Iris pigment epithelial cell (primary cell): Measurements from ENCODE around the gene KCNMA1.

ENCODE experiments used
- DNase-seq: peaks from one replicate; pipeline ENCODE4 v3.0.0-alpha.2; 2011; ENCODE audit warnings: low read depth

KCNMA1 gene

GRCh38 chr10:77240706-77241349 lies 396.8 kb downstream of the KCNMA1 start:
- no peak for DNase-seq

DNA sequence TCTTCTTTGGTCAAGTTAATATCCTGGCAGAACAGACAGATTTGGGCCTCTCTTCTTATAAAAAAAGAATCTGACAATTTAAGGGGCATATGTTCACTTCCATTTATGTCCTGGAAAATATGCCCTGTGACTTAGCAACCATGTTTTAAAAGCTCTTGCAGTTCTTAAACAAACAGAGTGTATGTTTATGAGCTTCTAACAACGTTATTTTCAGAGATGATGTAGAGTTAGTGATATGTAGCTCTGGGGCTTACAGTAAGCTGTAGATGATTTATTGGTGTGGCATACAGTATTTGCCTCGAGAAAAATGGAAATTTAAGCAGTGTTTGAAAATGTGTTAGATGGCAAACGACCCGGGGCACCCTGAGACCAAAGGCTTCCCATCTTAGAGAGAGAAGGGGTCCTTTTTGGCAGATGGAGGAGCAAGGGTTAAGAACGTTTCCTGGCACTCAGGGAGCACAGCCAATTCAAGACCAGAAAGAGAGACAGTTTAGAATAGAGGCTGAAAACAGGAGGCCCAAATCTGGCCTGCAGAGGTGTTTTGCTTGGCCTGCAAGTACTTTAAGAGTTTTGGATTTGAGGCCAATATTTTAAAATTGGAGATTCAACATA lies 397.5 kb downstream of the KCNMA1 start:
- DNase-seq = no peak

DNA sequence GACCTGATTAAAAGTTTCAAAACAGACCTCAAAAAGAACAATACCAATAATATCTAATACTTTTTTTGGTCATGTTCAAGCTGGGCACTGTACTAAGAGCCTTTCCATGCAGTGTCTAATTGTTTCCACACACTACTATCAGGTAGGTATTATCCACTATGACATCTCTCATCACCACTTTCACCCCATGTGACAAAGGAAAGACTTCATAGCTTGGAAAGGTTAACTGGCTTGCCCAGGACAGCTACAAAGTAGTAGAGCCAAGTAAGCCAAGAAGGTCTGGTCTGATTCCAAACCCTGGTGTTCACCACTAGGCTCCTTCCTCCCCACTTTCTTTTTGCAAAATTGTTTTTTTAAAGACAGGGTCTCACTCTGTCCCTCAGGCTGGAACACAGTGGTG lies 400.5 kb downstream of the KCNMA1 start:
- no peak for DNase-seq

- DNase-seq = peak; percentile 80
Observed at GRCh38 chr10:77236700-77237099, 400.9 kb downstream of the KCNMA1 start.

DNA sequence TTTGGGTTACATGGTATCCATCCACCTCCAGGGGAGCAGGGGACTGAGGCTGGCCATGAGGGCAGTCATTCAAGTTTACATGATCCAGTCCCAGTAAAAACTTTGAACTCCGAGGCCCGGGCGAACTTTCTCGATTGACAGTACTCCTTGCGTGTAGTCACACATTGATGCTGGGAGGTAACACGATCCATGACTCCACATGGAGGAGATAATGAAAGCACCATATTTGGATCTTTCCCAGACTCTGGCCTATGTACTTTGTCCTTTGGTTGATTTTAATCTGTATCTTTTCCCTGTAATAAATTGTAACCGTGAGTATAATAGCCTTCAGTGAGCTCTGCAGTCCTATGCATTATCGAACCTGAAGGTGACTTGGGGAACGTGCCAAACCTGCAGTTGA lies 401.6 kb downstream of the KCNMA1 start:
- no peak for DNase-seq

DNA sequence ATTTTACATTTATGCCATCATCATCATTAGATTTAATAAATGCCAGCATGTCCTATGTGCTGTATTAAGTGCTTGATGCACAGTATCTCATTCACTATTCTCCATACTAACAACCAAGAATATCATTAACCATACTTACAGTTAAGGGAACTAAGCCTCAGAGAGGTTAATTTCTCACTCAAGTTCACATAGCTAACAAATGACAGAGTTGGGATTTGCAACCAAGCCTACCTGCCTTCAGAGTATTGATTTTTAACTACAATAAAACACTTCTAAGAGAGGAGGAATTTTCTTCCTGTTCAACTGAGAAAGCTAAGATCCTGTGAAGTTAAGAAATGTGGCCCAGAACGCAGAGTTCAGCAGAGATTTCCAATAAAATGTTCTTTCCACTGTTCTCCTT lies 403.0 kb downstream of the KCNMA1 start:
- no peak for DNase-seq

- DNase-seq = no peak
Observed at GRCh38 chr10:77233466-77233865, 404.1 kb downstream of the KCNMA1 start.

DNA sequence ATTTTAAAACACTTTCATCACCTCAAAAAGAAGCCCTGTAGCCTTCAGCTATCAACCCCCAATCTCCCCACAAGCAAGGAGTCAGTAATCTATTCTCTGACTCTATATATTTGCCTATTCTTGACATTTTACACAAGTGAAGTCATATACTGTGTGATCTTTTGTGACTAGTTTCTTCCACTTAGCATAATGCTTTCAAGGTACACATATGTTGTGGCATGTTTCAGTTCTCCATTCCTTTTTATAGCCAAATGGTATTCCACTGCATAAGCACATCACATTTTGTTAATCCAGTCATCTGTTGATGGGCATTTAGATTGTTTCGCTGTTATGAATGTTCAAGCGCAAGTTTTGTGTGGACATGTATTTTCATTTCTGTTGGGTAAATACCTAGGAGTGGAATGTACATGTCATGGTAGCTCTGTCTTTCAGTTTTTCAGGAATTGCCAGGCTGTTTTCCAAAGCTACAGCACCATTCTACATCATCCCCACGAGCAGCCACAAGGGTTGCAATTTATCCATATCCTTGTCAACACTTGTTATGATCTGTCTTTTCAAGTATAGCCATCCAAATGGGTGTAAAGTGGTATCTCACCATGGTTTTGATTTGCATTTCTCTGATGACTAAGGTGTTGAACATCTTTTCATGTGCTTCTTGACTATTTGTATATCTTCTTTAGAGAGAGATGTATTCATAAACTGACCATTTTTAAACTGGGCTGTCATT lies 405.6 kb downstream of the KCNMA1 start:
- no peak for DNase-seq

DNA sequence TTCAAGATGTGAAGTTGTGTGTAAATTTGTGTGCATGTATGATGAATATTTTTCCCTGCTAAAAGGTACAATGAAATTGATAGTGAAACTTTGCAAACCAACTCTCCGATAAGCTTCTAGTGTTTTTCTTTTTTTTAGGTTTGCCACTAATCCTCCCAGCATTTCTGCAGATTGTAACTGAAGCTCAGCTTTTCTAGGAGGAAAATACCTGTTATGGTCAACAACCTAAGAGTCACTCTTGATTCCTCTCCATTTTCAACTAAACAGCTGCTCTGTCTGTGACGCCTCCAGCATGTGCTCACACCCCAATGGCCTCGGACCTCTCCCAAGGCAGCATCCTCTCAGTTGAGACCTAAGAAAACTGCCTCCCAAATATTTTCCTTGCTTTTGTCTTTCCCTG lies 406.2 kb downstream of the KCNMA1 start:
- DNase-seq = no peak

GRCh38 chr10:77230194-77230593 lies 407.4 kb downstream of the KCNMA1 start:
- peak; percentile 73 for DNase-seq

- DNase-seq = peak; percentile 25
Observed at GRCh38 chr10:77229704-77230103, 407.9 kb downstream of the KCNMA1 start.

GRCh38 chr10:77228559-77228958 lies 409.0 kb downstream of the KCNMA1 start:
- no peak for DNase-seq

DNA sequence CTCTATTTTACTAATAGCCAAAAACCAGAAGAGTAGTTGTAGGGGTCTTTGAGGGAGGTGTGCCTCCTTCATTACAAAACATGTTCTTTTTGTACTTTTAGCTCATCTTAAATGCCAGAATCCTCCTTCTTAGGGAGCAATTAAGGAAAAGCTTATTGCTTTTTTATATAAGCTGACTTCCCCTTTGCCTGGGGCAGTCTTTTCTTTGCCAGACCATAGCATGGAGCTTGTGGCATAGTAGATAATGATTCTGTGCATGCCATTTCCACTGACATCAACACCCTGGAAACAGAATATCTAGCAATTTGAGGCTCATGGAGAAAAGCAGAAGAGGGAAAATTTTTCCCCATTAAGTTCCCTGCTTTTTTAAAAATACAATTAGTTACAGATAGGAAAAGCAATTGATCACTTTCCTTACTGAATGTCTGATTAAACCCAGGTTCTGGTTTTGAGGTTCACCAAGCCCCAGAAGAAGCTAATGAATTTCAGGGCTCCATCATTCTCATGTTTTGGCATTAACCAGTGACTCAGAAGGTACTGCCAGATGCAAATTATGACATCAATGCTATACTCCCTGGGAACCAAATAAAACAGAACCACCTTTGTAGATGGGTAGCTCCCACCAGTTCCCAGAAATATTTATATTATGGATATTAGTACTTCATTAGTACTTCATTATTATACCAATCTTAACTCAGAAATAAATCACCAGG lies 410.6 kb downstream of the KCNMA1 start:
- no peak for DNase-seq

DNA sequence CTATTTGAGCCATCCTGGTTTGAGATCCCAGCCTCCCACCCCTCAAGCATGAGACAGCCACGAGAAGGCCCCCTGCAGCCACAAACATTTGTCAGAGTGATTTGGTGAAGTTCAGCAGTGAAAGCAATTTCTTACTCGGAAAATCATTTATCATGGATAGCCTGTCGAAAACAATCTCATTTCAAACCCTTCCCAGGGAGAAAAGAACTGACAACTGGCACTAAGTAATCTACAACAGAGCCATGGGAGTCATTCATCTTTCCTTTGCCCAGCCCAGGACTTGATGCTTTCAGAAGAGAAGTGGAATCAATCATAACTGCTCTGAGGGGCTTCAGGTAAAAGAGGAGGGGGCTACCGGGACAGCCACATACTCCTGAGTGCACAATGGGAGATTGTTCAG lies 411.2 kb downstream of the KCNMA1 start:
- DNase-seq = no peak

DNA sequence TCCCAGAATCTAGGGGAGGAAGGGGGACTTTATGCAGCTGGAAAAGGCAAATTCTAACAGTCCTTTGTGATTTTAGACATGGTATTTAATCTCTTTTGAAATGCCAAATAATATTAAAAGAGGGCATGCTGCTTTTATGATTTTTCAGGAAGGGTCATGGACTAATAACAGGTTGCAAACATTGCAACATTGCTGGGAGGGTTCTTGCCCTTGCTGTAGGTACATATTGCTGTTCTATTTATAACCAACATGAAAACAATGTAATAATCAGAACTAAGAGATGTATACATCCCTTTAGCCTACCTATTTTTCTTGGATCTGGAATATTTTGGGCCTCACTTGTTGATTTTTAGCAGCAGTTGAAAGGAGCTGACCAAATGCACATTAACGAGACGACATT lies 411.6 kb downstream of the KCNMA1 start:
- no peak for DNase-seq

DNA sequence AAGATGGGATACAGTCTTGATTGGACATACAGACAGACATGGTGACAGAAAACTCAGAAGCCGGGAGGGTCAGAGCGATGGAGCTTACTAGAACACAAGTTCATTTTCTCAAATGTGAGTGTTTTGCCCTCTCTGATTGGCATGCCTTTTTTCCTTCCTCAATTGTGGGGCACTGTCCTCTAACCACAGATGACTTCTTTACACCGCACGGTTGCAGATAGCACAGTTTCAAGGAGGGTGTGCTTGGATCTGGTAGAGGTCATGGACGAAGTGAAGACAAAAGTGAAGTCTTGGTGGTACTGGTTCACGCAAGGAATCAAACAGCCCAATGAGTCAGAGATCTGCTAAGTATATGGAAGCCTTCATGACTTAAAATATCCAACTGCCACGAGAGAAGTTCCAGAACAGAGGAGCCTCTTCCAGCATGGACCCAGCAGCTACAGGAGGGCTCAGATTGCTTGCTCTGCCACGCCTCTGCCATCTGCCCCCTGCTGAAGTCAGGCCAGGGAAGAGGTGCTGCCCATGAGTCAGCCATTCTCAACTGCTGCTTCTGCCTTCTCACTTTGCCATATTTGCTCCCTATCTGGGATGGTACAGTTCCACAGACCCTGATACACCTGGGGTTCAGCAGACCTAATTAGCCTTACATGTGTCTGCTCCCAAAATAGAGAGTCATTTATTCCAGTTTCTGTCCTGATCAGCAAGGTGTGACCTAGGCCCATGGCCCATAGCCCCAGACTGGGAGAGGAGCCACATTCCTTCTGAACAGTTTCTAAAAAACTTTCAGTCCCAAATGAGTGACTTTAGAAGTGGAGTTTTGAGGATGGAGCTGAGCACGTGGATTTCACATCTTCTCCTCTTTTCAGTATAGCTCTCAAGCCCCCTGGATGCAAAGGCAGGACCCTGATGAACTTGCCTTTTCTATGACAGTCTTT lies 413.8 kb downstream of the KCNMA1 start:
- no peak for DNase-seq

DNA sequence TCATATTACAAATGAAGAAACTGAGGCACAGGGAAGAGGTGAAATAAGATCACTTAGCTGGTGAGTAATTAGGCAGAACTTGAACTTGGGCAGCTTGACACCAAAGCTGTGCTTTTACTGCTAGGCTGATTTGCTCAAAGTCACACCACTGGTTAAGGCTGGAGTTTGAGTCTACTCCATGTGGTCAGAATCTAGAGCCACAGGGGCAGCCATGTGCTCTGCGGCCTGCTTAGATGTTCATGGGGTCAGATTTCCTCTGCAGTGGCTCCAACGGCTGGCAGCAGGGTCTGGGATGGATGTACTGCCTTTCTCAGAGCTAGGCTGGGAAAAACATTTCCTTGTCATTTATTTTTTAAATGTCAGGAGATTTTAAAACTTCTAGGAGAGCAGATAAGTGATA lies 417.5 kb downstream of the KCNMA1 start:
- no peak for DNase-seq

- DNase-seq = no peak
Observed at GRCh38 chr10:77219046-77219445, 418.6 kb downstream of the KCNMA1 start.

DNA sequence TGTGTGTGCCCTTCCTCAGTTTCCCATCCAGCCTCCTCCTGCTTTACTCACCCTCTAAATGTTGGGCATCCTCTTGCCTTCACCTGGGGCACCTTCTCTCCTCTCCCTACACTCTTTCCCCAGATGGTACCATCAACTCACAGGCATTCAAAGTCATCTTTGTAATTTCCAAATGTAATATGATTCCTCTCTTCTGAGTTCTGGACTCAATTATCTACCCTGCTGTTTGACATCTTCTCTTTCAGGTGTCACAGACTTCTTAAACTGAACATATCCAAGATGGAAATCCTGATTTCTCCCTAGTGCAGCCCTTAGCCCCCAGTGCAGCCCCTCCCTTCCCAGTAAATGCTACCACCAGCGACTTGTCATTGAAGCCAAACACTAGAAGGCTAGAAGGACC lies 422.8 kb downstream of the KCNMA1 start:
- DNase-seq = no peak

DNA sequence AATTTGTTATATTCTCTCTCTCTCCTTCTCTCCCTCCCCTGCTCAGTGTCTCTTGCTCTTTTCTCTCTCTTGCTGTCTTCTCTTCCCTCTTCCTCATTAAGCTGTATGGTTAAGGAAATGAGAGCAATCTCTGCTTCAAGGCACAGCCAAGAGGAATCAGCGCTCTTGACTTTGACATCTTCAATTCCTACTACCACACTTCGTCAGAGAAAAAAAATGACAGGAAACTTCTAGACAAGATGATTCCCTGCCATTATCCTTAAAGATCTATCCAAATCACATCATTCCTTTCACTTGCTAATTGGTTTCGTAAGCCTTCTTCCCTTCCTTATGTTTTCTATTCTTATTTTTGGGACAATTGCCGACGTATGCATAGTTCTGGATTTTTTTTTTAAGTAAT lies 425.0 kb downstream of the KCNMA1 start:
- no peak for DNase-seq

DNA sequence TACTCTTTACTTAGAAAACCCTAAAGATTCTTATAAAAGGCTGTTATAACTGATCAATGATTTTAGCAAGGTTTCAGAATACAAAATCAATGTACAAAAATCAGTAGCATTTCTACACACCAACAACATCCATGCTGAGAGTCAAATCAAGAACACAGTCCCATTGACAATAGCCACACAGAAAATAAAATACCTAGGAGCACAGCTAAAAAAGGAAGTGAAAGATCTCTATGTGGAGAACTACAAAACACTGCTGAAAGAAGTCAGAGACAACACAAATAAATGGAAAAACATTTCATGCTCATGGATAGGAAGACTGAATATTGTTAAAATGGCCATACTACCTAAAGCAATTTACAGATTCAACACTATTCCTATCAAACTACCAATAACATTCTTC lies 427.0 kb downstream of the KCNMA1 start:
- no peak for DNase-seq
